ENCODE measurements around the gene CKAP4.

The CKAP4 gene

DNA sequence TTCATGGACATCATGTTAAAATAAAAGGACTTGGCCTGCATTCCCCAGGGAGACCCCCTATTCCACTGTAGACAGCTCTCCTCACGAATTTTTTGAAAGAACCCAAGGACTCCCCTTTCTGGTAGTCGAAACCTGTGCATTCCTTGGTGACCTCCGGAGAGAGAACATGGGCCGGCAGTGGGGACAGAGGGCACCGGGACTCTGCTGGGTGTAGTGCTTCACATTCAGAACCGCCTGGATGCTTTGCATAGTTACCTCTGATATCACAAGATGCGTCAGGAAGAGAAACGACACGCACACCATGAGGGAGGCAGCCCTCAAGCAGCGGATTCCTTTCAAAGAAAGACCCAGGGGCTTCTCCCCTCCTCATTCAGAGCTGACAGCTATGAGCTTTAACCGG lies 9.7 kb downstream of the CKAP4 start:
- Histone ChIP-seq H3K9me2 (ENCODE audit: low read depth, low read length) (no peaks in the 10 kb centered on the region), H3K9me3 (ENCODE audit: low read length) (no peaks in the 10 kb centered on the region), H3K4me3 (ENCODE audit: low read depth, low read length, poor library complexity, severe bottlenecking) (no peak overlapping the region), H3F3A (ENCODE audit: insufficient read depth, low read length) (no peaks in the 10 kb centered on the region), H3K27ac (ENCODE audit: low read depth, low read length, poor library complexity, severe bottlenecking) (no peak overlapping the region), H3K9ac (ENCODE audit: low read length) (no peak overlapping the region), H3K79me2 (ENCODE audit: insufficient read depth, low read length) (no peaks in the 10 kb centered on the region), H2AFZ (ENCODE audit: low read length) (no peak overlapping the region), H3K36me3 (ENCODE audit: insufficient read depth, low read length) (peaks cover 8% of the 10 kb centered on the region), H3K4me2 (ENCODE audit: low read length) (no peak overlapping the region), H4K20me1 (ENCODE audit: insufficient read depth, low read length) (no peaks in the 10 kb centered on the region), H3K27me3 (ENCODE audit: insufficient read depth, low read length) (no peaks in the 10 kb centered on the region), H3K4me1 (ENCODE audit: insufficient read depth, low read length, severe bottlenecking) (no peaks in the 10 kb centered on the region)
- no peak for TF ChIP-seq EZH2 (IDR thresholded peaks at IDR 0.05; ENCODE audit: borderline replicate concordance, low read length)
- TF ChIP-seq, protein P1, sequence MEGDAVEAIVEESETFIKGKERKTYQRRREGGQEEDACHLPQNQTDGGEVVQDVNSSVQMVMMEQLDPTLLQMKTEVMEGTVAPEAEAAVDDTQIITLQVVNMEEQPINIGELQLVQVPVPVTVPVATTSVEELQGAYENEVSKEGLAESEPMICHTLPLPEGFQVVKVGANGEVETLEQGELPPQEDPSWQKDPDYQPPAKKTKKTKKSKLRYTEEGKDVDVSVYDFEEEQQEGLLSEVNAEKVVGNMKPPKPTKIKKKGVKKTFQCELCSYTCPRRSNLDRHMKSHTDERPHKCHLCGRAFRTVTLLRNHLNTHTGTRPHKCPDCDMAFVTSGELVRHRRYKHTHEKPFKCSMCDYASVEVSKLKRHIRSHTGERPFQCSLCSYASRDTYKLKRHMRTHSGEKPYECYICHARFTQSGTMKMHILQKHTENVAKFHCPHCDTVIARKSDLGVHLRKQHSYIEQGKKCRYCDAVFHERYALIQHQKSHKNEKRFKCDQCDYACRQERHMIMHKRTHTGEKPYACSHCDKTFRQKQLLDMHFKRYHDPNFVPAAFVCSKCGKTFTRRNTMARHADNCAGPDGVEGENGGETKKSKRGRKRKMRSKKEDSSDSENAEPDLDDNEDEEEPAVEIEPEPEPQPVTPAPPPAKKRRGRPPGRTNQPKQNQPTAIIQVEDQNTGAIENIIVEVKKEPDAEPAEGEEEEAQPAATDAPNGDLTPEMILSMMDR (IDR thresholded peaks at IDR 0.05; ENCODE audit: low read length), result no peak

GRCh38 chr12:106235770-106236169 lies 12.1 kb downstream of the CKAP4 start:
- no peaks in the 10 kb centered on the region for H4K20me1 ChIP-seq (ENCODE audit: insufficient read depth, low read length)
- H2AFZ ChIP-seq (ENCODE audit: low read length), result no peak overlapping the region
- H3F3A ChIP-seq (ENCODE audit: insufficient read depth, low read length), result no peaks in the 10 kb centered on the region
- no peak overlapping the region for H3K9ac ChIP-seq (ENCODE audit: low read length)
- H3K27me3 ChIP-seq (ENCODE audit: insufficient read depth, low read length), result no peaks in the 10 kb centered on the region
- no peaks in the 10 kb centered on the region for H3K4me1 ChIP-seq (ENCODE audit: insufficient read depth, low read length, severe bottlenecking)
- H3K4me3 ChIP-seq (ENCODE audit: low read depth, low read length, poor library complexity, severe bottlenecking), result no peak overlapping the region
- no peaks in the 10 kb centered on the region for H3K9me3 ChIP-seq (ENCODE audit: low read length)
- H3K79me2 ChIP-seq (ENCODE audit: insufficient read depth, low read length), result no peaks in the 10 kb centered on the region
- peaks cover 8% of the 10 kb centered on the region for H3K36me3 ChIP-seq (ENCODE audit: insufficient read depth, low read length)
- no peak for TF ChIP-seq EZH2 (IDR thresholded peaks at IDR 0.05; ENCODE audit: borderline replicate concordance, low read length)
- TF ChIP-seq, protein P1 (IDR thresholded peaks at IDR 0.05; ENCODE audit: low read length), result no peak
- H3K27ac ChIP-seq (ENCODE audit: low read depth, low read length, poor library complexity, severe bottlenecking), result no peak overlapping the region
- H3K4me2 ChIP-seq (ENCODE audit: low read length), result no peak overlapping the region
- H3K9me2 ChIP-seq (ENCODE audit: low read depth, low read length), result no peaks in the 10 kb centered on the region

DNA sequence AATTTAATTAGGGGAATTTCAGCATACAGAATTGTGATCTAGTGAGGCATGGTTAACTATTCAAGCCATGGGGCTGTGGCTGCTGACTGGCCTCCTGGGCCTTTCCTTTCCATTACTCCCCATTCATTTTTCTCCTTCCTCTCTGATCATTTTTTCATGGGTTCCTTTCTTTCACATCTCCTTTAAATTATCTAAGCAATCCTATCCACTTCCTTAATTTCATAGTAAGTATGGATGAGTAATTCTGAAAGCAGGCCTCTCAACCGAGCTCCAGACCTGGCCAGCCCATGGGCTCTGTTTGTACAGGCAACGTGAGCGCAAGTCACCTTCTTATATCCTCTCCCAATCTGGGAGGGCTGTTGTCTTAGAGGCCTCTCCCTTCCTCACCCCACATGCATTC lies 13.4 kb downstream of the CKAP4 start:
- no peaks in the 10 kb centered on the region for H3F3A ChIP-seq (ENCODE audit: insufficient read depth, low read length)
- no peak for TF ChIP-seq EZH2 (IDR thresholded peaks at IDR 0.05; ENCODE audit: borderline replicate concordance, low read length)
- TF ChIP-seq, protein P1 (IDR thresholded peaks at IDR 0.05; ENCODE audit: low read length), result no peak
- H3K27ac ChIP-seq (ENCODE audit: low read depth, low read length, poor library complexity, severe bottlenecking), result no peak overlapping the region

More for the DNA sequence above, 13.4 kb downstream of the CKAP4 start:
- H3K9me2 ChIP-seq (ENCODE audit: low read depth, low read length), result no peaks in the 10 kb centered on the region
- H3K36me3 ChIP-seq (ENCODE audit: insufficient read depth, low read length), result peaks cover 1% of the 10 kb centered on the region; the same call in 1 of the 2 replicates
- H2AFZ ChIP-seq (ENCODE audit: low read length), result no peak overlapping the region
- no peaks in the 10 kb centered on the region for H4K20me1 ChIP-seq (ENCODE audit: insufficient read depth, low read length)
- H3K9me3 ChIP-seq (ENCODE audit: low read length), result no peaks in the 10 kb centered on the region
- H3K4me1 ChIP-seq (ENCODE audit: insufficient read depth, low read length, severe bottlenecking), result no peaks in the 10 kb centered on the region
- no peak overlapping the region for H3K4me3 ChIP-seq (ENCODE audit: low read depth, low read length, poor library complexity, severe bottlenecking)
- no peak overlapping the region for H3K9ac ChIP-seq (ENCODE audit: low read length)
- H3K27me3 ChIP-seq (ENCODE audit: insufficient read depth, low read length), result no peaks in the 10 kb centered on the region
- no peaks in the 10 kb centered on the region for H3K79me2 ChIP-seq (ENCODE audit: insufficient read depth, low read length)
- no peak overlapping the region for H3K4me2 ChIP-seq (ENCODE audit: low read length)

Measured in OCI-LY1 (cell line).